Measurements from ENCODE around the gene CFAP97D2.

DNA sequence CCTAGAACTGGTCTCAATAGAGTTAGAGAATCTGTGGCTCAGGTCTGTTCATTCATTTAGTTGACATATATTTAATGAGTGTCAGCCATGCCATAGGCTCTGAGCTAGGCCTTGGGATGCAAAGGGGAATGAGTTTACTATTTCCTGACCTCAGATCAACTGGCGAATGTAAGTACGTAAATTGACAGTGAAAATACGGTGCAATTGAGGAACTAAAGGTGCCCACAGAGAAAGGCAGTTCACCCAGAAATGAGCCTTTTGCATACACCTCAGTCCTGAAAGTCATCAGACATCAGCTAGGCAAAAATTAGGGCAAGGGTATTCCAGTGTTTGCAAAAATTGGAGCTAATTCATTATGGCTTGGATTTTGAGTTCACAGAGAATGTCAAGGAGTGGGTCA, 81.8 kb downstream of the CFAP97D2 start:
- TF ChIP-seq, protein P1, sequence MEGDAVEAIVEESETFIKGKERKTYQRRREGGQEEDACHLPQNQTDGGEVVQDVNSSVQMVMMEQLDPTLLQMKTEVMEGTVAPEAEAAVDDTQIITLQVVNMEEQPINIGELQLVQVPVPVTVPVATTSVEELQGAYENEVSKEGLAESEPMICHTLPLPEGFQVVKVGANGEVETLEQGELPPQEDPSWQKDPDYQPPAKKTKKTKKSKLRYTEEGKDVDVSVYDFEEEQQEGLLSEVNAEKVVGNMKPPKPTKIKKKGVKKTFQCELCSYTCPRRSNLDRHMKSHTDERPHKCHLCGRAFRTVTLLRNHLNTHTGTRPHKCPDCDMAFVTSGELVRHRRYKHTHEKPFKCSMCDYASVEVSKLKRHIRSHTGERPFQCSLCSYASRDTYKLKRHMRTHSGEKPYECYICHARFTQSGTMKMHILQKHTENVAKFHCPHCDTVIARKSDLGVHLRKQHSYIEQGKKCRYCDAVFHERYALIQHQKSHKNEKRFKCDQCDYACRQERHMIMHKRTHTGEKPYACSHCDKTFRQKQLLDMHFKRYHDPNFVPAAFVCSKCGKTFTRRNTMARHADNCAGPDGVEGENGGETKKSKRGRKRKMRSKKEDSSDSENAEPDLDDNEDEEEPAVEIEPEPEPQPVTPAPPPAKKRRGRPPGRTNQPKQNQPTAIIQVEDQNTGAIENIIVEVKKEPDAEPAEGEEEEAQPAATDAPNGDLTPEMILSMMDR (IDR thresholded peaks at IDR 0.05; ENCODE audit: low read depth, low read length, poor library complexity, severe bottlenecking) = no peak
- no peak for TF ChIP-seq EZH2phosphoT487 (IDR thresholded peaks at IDR 0.05; ENCODE audit: borderline replicate concordance, low read length)

Data from DOHH2 (cell line).